Right lung (tissue), 10 donors: Measurements from ENCODE around the gene SRR. TPM values are rescaled to one million over a fixed set of nuclear protein-coding genes. Genes with fewer than 3 reads are reported as not detected.
"Not testable (repeated sequence)": the region's sequence is repeated elsewhere in the genome, so short reads cannot be mapped to it uniquely, and the experiment has no call there.

ENCODE experiments used
- DNase-seq, 2 donors: peaks; one replicate each; pipeline ENCODE4 v3.0.0-alpha.2; 2013
- long read RNA-seq, 8 donors: transcript quantifications; one replicate each; lab custom pipeline, GENCODE V29; 2026
- polyA plus RNA-seq, 5 donors: library from polyadenylated mRNA; unstranded; fragments of 120-200 nt; gene quantifications; one replicate each; pipeline versions ENCODE4 v1.2.1 to v1.2.3, GENCODE V29; 2013; ENCODE audit warnings: inconsistent platforms in 1 of 5, low replicate concordance in 1 of 5; ENCODE audit not compliant: insufficient read length in 5 of 5, insufficient read depth in 1 of 5

SRR gene
- polyA plus RNA-seq, result 10 to 100 TPM; 21.0 to 25.7 (median 24.7) TPM
- long read RNA-seq, donor 1, transcript SRR-201 (8 exons, 2,728 nt), result major isoform, 6 of 15 reads
- long read RNA-seq, donor 1, partial matches to known transcripts, result 0 of 15 reads
- long read RNA-seq, donor 1, other reads (novel, unspliced or antisense), result 9 of 15 reads
- long read RNA-seq, donor 2, transcript SRR-201 (8 exons, 2,728 nt), result major isoform, 6 of 20 reads
- long read RNA-seq, donor 2, partial matches to known transcripts, result 6 of 20 reads
- long read RNA-seq, donor 2, other reads (novel, unspliced or antisense), result 8 of 20 reads
- long read RNA-seq, donor 3, partial matches to known transcripts, result 0 of 4 reads
- long read RNA-seq, donor 3, other reads (novel, unspliced or antisense), result 0 of 4 reads
- long read RNA-seq, donor 4, partial matches to known transcripts, result 5 of 8 reads
- long read RNA-seq, donor 4, other reads (novel, unspliced or antisense), result 0 of 8 reads
- long read RNA-seq, donor 5, transcript SRR-201 (8 exons, 2,728 nt), result major isoform, 11 of 34 reads
- long read RNA-seq, donor 5, partial matches to known transcripts, result 17 of 34 reads
- long read RNA-seq, donor 5, other reads (novel, unspliced or antisense), result 6 of 34 reads
- long read RNA-seq, donor 6, transcript SRR-201 (8 exons, 2,728 nt), result major isoform, 7 of 13 reads
- long read RNA-seq, donor 6, partial matches to known transcripts, result 0 of 13 reads
- long read RNA-seq, donor 6, other reads (novel, unspliced or antisense), result 6 of 13 reads
- long read RNA-seq, donor 7, transcript SRR-201 (8 exons, 2,728 nt), result major isoform, 9 of 40 reads
- long read RNA-seq, donor 7, partial matches to known transcripts, result 23 of 40 reads
- long read RNA-seq, donor 7, other reads (novel, unspliced or antisense), result 8 of 40 reads
- long read RNA-seq, donor 8, partial matches to known transcripts, result 0 of 9 reads
- long read RNA-seq, donor 8, other reads (novel, unspliced or antisense), result 6 of 9 reads

DNA sequence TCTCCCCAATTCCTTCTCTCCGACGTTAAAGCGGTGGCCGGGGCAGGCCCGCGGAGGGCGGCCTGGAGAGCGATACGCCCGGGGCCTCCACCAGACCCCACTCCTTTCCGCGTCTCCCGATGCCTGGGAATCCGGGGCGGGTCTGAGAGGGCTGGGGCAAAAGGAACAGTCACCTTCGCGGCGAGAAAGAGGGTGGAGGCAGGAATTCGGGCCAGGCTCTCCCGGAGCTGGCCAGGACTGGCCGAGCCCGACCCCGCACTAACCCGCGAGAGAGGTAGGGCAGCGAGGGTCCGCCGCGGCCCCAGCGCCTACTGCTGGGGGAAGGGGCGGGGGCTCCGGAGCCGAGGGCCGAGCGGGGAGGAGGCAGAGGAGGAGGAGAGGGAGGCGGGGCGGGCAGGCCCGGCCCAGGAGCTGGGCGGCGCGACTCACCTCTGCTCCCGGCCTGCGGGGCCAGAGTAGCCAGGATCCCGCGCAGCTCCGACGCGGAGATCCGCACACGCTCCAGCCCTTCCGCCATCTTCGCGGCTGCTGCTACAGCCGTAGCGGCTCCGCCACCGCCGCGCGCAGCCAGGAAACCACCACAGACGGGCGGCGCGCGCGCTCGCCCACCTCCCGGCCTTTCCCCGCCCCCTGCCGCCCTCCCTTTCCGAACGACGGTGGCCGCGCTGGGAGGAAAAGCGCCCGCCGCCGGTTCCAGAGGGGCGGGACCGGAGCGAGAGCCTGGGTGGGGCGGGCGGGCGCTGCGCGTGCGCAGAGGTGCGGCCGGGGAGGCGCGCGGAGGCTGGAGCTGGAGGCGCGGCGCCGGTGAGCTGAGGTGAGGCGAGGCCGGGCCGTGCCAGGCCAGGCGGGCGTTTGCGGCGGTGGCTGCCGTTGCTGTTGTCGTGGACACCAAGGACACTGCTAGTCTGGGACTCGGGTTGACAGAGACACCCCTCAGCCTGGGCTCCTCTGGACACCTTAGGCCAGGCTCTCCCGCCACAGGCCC, at the start of gene SRR, which contains the start of gene SMG6:
TSS of gene SRR (plus strand) at position 747 of the 985 bp plus-strand sequence. CDS start 11,611 bp downstream, outside the sequence.
TSS of gene SMG6 (minus strand) at position 582 of the 985 bp plus-strand sequence. CDS start at position 517, 65 bp downstream.
- peak; percentile 90 to 94 for DNase-seq

GRCh38 chr17:2258830-2259229, 44.9 kb upstream of the SRR start:
- DNase-seq, result not testable (repeated sequence)

DNA sequence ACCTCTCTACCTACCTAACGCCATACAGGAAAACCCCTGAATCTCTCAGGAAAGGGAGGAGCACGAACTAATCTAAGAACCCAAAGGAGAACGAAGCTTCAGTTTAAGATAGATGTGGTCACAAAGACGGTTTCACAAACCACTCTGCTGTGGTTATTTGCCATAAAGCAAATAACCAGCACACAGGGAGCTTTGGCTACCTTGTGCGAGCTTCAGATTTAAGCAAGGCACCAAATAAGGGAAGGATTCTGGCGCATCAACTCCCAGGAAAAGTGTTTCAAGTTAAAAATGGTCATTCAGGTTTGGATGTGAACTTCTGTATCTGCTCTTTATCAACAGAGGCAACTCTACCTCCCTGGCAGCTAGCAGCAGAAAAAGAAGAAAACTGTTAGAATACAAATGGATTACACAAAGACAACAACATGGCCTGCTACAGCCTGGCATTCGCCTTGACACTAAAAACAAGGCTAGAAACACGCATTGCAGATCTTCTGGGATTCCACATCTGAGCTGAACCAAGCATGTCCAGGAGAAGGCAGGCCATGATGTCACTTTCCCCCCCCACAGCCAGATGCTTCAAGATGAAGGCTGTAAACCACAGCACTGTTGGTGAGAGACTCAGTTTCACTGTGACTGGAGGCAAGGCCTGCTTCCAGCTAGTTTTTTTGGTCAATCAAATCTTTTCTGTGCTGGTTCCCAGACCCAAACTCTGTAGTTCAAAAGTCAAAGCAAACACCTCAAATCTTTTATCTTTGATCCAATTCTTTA, 43.8 kb upstream of the SRR start:
- DNase-seq, result no peak

DNA sequence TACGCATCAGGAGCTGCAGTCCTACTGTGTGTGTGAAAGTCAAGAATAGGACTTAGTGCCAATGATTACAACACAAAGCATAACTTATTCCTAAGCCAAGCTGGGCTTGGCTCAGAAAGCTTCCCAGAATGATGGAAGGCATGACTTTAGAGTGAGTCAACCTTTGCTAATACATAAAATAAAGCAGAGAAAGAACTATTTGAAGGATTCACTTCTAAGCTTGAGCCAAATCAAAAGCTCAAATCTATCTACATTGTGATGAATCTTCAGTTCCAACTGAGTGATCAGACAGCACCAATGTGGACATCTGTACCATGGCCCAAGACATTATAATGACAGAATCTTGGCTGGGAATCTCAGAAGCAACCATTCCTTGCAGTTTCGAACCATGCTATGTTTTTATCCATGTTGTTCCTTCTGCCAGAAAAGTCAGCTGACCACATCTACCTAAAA, 41.6 kb upstream of the SRR start:
- DNase-seq, result no peak

GRCh38 chr17:2263183-2264066, 40.3 kb upstream of the SRR start:
- DNase-seq, result no peak

GRCh38 chr17:2264067-2264860, 39.5 kb upstream of the SRR start:
- no peak for DNase-seq

DNA sequence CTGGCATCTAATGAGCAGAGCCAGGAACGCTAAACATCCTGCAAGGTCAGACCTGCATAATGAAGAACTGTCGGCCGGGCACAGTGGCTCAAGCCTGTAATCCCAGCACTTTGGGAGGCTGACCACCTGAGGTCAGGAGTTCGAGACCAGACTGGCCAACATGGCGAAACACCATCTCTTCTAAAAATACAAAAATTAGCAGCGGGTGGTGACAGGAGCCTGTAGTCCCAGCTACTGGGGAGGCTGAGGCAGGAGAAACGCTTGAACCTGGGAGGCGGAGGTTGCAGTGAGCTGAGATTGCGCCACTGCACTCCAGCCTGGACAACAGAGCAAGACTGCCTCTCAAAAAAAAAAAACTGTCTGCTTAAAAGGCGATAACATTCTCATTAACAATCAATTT, 38.6 kb upstream of the SRR start:
- DNase-seq, result not testable (repeated sequence)

DNA sequence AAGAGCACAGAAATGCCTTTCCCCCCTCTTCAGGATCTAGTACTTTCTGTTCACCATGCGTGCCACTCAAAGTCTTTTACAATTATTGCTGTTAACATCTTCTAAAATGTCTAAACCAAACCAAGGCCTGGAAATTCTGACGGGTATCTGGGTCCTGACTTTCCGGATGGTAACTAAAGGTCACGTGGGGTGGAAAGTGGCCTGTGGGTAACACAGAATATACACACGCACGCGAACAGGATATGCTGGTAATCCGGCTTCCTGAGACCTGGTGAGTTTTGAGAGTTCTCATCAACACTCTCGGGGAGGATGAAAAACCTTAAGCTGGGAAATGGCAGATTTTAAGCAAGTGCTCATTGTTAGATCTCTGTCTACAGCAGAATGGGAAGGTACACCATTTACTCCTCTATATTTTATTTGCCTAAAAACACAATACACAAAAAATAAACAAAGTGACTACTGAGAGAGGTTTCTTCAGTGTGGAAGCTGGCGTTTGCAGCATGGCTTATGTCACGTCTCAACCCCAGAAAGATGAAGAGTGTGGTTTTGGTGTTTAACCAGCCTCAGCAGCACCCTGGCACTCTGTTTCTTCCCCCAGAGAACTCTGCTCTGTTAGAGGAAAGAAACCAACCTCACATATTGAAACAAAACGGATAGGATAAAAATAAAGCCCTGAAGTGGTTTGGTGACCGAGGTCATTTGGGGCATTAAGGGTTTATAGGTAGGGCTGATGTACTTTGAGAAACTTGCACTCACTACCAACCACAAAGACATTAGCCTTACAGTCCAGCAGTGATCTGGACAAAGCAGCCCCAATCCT, 37.5 kb upstream of the SRR start:
- no peak for DNase-seq

DNA sequence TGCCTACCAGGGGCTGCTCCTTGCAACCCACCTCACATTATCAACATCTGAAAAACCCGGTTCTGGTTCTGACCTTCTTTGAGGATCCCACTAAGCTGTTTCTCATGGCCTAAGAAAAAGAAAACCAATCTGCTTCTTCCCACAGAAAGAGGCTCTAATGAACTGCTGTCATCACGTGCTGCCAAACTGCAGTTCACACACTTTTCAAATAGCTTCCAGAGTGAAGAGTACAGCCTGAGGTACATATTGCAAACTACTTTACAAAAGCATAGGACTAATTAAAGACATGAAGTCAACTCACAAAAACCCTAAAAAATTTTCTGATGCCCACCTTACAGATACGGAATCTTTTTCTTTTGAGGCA, 36.9 kb upstream of the SRR start:
- DNase-seq, result no peak

- no peak for DNase-seq
Measured at GRCh38 chr17:2267354-2267753, 36.4 kb upstream of the SRR start.

GRCh38 chr17:2271985-2272702, 31.6 kb upstream of the SRR start:
- DNase-seq, result no peak

DNA sequence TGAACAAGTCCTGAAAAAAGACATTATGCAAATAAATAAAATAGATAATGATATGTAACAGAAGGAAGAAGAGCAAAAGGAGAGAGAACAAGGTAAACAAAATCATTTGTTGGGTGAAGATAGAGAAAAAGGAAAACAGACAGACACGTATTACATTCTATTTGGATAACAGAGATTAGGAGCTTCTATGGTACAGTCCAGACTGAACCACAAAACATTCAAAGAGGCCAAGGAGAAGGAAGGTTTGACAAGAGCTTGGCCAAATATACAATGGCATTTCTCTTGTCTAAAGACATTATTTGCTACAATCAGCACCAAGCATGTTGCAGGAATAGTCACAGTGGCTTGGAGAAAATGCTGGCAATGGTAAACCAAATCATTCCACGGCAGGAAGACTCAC, 29.3 kb upstream of the SRR start:
- no peak for DNase-seq

DNA sequence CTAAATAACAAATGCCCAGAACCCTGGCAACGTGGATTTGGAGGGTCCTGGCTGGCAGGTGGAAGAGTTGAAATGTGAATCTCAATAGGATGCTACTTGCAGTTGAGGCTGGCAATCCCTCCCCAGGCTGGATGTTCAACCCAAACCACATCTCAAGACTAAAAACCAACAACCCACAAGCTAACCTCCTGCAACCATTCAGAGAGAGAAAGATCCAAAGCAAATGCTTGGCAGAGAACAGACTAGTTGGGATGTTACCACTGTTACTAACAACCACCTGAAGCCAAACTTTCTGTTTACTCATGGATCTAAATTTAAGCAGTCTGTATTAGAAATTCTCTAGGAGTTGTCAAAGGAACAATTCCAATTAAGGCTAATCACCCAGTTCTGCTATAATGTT, 28.0 kb upstream of the SRR start:
- DNase-seq, result no peak

- DNase-seq, result no peak
Measured at GRCh38 chr17:2277429-2278170, 26.1 kb upstream of the SRR start.

- DNase-seq, result no peak
Measured at GRCh38 chr17:2279707-2280106, 24.0 kb upstream of the SRR start.

- DNase-seq, result peak; percentile 51
Measured at GRCh38 chr17:2282297-2282873, 21.4 kb upstream of the SRR start.
